ENCODE data around the gene CD48. TPM values are rescaled to one million over a fixed set of nuclear protein-coding genes. Genes with fewer than 3 reads are reported as not detected.

Gene CD48
- total RNA-seq, 1 experiment from 2014 or later: not detected

GRCh38 chr1:160671603-160672517 is 39.8 kb downstream of the CD48 start:
- no TSS peak for BruUV-seq (replicated peaks)
- POLR2A ChIA-PET (ENCODE audit: low non-redundant PET): no interaction called here
- Histone ChIP-seq H3K27ac (ENCODE audit: low read depth, low read length, poor library complexity, severe bottlenecking) (no peak overlapping the region), H3K36me3 (ENCODE audit: insufficient read depth, low read length, poor library complexity, severe bottlenecking) (no peaks in the 10 kb centered on the region), H3K4me1 (ENCODE audit: insufficient read depth, low read length, poor library complexity, severe bottlenecking) (no peaks in the 10 kb centered on the region), H3K27me3 (replicated peaks; ENCODE audit: insufficient read depth, low read depth, low read length, poor library complexity) (peaks cover 12% of the 10 kb centered on the region), H3K4me3 (ENCODE audit: low read depth, low read length, poor library complexity, severe bottlenecking) (no peak overlapping the region), H3K9me3 (ENCODE audit: low read depth, low read length, poor library complexity, severe bottlenecking) (peaks cover 6% of the 10 kb centered on the region)
- TF ChIP-seq EZH2 (IDR thresholded peaks at IDR 0.05; ENCODE audit: borderline replicate concordance, low read depth, low read length, poor library complexity, severe bottlenecking) (no peak), CTCF (conservative IDR thresholded peaks at IDR 0.05; ENCODE audit: low read depth, low read length) (no peak)
- DNase-seq (ENCODE audit: low spot score): no peak
- CTCF ChIA-PET: interaction anchor here (0.5 kb wide), 1 partner anchor 319 kb away, joined by 7 read pairs; no protein-coding TSS in a partner anchor
- intact Hi-C loops (cut with micrococcal nuclease; ENCODE audit: unreplicated experiment): no loop called here

- CTCF ChIA-PET: no interaction called here
- BruUV-seq (replicated peaks): no TSS peak
Observed at GRCh38 chr1:160670701-160671100, 40.9 kb downstream of the CD48 start.

GRCh38 chr1:160669802-160670201 is 41.8 kb downstream of the CD48 start:
- H3K27me3 ChIP-seq (replicated peaks; ENCODE audit: insufficient read depth, low read depth, low read length, poor library complexity): peaks cover 12% of the 10 kb centered on the region
- H3K36me3 ChIP-seq (ENCODE audit: insufficient read depth, low read length, poor library complexity, severe bottlenecking): no peaks in the 10 kb centered on the region
- CTCF ChIA-PET: no interaction called here
- no peak for TF ChIP-seq CTCF (conservative IDR thresholded peaks at IDR 0.05; ENCODE audit: low read depth, low read length)
- peaks cover 18% of the 10 kb centered on the region for H3K4me1 ChIP-seq (ENCODE audit: insufficient read depth, low read length, poor library complexity, severe bottlenecking)
- no peak for DNase-seq (ENCODE audit: low spot score)
- no TSS peak for BruUV-seq (replicated peaks)
- no peak overlapping the region for H3K4me3 ChIP-seq (ENCODE audit: low read depth, low read length, poor library complexity, severe bottlenecking)
- POLR2A ChIA-PET (ENCODE audit: low non-redundant PET): no interaction called here
- H3K27ac ChIP-seq (ENCODE audit: low read depth, low read length, poor library complexity, severe bottlenecking): no peak overlapping the region
- intact Hi-C loops (cut with micrococcal nuclease; ENCODE audit: unreplicated experiment): no loop called here
- peaks cover 6% of the 10 kb centered on the region for H3K9me3 ChIP-seq (ENCODE audit: low read depth, low read length, poor library complexity, severe bottlenecking)

More at GRCh38 chr1:160670701-160671100, 40.9 kb downstream of the CD48 start:
- no peak overlapping the region for H3K4me3 ChIP-seq (ENCODE audit: low read depth, low read length, poor library complexity, severe bottlenecking)
- TF ChIP-seq EZH2 (IDR thresholded peaks at IDR 0.05; ENCODE audit: borderline replicate concordance, low read depth, low read length, poor library complexity, severe bottlenecking) (no peak), CTCF (conservative IDR thresholded peaks at IDR 0.05; ENCODE audit: low read depth, low read length) (no peak)
- H3K4me1 ChIP-seq (ENCODE audit: insufficient read depth, low read length, poor library complexity, severe bottlenecking): peaks cover 9% of the 10 kb centered on the region
- H3K9me3 ChIP-seq (ENCODE audit: low read depth, low read length, poor library complexity, severe bottlenecking): peaks cover 6% of the 10 kb centered on the region
- H3K27me3 ChIP-seq (replicated peaks; ENCODE audit: insufficient read depth, low read depth, low read length, poor library complexity): peaks cover 12% of the 10 kb centered on the region
- POLR2A ChIA-PET (ENCODE audit: low non-redundant PET): no interaction called here
- H3K27ac ChIP-seq (ENCODE audit: low read depth, low read length, poor library complexity, severe bottlenecking): no peak overlapping the region
- H3K36me3 ChIP-seq (ENCODE audit: insufficient read depth, low read length, poor library complexity, severe bottlenecking): no peaks in the 10 kb centered on the region
- intact Hi-C loops (cut with micrococcal nuclease; ENCODE audit: unreplicated experiment): no loop called here
- no peak for DNase-seq (ENCODE audit: low spot score)
